Measurements from ENCODE around the gene BRCA1. TPM values are rescaled to one million over a fixed set of nuclear protein-coding genes. Genes with fewer than 3 reads are reported as not detected.

BRCA1 gene
- total RNA-seq: 0.85 TPM

DNA sequence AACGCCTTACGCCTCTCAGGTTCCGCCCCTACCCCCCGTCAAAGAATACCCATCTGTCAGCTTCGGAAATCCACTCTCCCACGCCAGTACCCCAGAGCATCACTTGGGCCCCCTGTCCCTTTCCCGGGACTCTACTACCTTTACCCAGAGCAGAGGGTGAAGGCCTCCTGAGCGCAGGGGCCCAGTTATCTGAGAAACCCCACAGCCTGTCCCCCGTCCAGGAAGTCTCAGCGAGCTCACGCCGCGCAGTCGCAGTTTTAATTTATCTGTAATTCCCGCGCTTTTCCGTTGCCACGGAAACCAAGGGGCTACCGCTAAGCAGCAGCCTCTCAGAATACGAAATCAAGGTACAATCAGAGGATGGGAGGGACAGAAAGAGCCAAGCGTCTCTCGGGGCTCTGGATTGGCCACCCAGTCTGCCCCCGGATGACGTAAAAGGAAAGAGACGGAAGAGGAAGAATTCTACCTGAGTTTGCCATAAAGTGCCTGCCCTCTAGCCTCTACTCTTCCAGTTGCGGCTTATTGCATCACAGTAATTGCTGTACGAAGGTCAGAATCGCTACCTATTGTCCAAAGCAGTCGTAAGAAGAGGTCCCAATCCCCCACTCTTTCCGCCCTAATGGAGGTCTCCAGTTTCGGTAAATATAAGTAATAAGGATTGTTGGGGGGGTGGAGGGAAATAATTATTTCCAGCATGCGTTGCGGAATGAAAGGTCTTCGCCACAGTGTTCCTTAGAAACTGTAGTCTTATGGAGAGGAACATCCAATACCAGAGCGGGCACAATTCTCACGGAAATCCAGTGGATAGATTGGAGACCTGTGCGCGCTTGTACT, at the start of gene BRCA1:
TSS of gene BRCA1 (minus strand) at position 232 of the 834 bp plus-strand sequence. CDS start 1,268 bp downstream, outside the sequence.
- H3K4me3 ChIP-seq: peak within 1 kb of the TSS; percentile 69 to 76
- H3K4me1 ChIP-seq: peaks cover 0 to 25% of the 10 kb centered on the region in 2 donors
- DNase-seq (ENCODE audit: low spot score in 2 of 2): peak; percentile 92 to 97
- no peaks in the 10 kb centered on the region for H3K9me3 ChIP-seq
- TF ChIP-seq, protein P1, sequence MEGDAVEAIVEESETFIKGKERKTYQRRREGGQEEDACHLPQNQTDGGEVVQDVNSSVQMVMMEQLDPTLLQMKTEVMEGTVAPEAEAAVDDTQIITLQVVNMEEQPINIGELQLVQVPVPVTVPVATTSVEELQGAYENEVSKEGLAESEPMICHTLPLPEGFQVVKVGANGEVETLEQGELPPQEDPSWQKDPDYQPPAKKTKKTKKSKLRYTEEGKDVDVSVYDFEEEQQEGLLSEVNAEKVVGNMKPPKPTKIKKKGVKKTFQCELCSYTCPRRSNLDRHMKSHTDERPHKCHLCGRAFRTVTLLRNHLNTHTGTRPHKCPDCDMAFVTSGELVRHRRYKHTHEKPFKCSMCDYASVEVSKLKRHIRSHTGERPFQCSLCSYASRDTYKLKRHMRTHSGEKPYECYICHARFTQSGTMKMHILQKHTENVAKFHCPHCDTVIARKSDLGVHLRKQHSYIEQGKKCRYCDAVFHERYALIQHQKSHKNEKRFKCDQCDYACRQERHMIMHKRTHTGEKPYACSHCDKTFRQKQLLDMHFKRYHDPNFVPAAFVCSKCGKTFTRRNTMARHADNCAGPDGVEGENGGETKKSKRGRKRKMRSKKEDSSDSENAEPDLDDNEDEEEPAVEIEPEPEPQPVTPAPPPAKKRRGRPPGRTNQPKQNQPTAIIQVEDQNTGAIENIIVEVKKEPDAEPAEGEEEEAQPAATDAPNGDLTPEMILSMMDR (IDR thresholded peaks at IDR 0.05): no peak
- intact Hi-C loops (cut with DNase I): loop anchor here (1.0 to 2.0 kb wide), 4 partner anchors 41 to 127 kb away; partner anchors contain the start of genes RND2 and RPL27
- H3K36me3 ChIP-seq: no peaks in the 10 kb centered on the region
- no peaks in the 10 kb centered on the region for H3K27me3 ChIP-seq
- H3K27ac ChIP-seq: peak within 1 kb of the TSS; percentile 73 to 87

GRCh38 chr17:43171586-43172487, 46.7 kb upstream of the BRCA1 start:
- Histone ChIP-seq H3K4me3 (peak overlapping the region; percentile 76 to 82), H3K9me3 (no peaks in the 10 kb centered on the region), H3K27me3 (no peaks in the 10 kb centered on the region), H3K4me1 (peaks cover 0 to 50% of the 10 kb centered on the region in 2 donors), H3K27ac (peak overlapping the region; percentile 97 to 99), H3K36me3 (peaks cover 0 to 4% of the 10 kb centered on the region in 2 donors)
- peak in 1 of 2 donors; percentile 70 for DNase-seq (ENCODE audit: low spot score in 2 of 2)
- intact Hi-C loops (cut with DNase I): loop anchor here (1.0 to 2.0 kb wide), 2 partner anchors 79 to 151 kb away; no protein-coding TSS in a partner anchor
- TF ChIP-seq, protein P1 (IDR thresholded peaks at IDR 0.05): peak in 2 of 3 experiments; percentile 11 to 24

- Histone ChIP-seq H3K27ac (peak within 1 kb of the TSS; percentile 97 to 99), H3K27me3 (no peaks in the 10 kb centered on the region), H3K9me3 (no peaks in the 10 kb centered on the region), H3K4me1 (peaks cover 0 to 41% of the 10 kb centered on the region in 2 donors), H3K36me3 (no peaks in the 10 kb centered on the region), H3K4me3 (peak within 1 kb of the TSS; percentile 76 to 82)
- DNase-seq (ENCODE audit: low spot score in 2 of 2): peak; percentile 95 to 98
- intact Hi-C loops (cut with DNase I): loop anchor here (1.0 to 2.0 kb wide), 4 partner anchors 46 to 150 kb away; partner anchors contain the start of gene BRCA1
- TF ChIP-seq, protein P1 (IDR thresholded peaks at IDR 0.05): no peak
Observed at GRCh38 chr17:43170766-43171585, 45.8 kb upstream of the BRCA1 start, which contains the start of gene NBR1. NBR1 (plus strand) TSS chr17:43171214; CDS start chr17:43175800, 4,586 bp downstream.

DNA sequence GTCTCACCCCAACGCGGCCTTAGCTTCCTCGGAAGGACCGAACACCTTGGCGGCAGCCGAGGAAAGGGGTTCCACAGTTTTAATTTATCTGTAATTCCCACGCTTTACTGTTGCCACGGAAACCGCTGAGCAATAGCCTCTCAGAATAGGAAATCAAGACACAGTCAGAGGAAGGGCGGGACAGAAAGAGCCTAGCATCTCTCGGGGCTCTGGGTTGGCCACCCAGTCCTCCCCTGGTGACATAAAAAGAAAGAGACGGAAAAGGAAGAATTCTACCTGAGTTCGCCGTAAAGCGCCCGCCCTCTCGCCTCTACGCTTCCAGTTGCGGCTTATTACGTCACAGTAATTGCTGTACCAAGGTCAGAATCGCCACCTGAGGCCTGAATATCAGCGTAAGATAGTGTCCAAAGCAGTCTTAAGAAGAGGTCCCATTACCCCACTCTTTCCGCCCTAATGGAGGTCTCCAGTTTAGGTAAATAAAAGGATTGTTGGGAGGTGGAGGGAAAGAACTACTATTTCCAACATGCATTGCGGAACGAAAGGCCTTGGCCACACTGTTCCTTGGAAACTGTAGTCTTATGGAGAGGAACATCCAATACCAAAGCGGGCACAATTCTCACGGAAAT, 45.1 kb upstream of the BRCA1 start:
- TF ChIP-seq, protein P1 (IDR thresholded peaks at IDR 0.05): no peak
- peak; percentile 89 to 96 for DNase-seq (ENCODE audit: low spot score in 2 of 2)
- Histone ChIP-seq H3K36me3 (no peaks in the 10 kb centered on the region), H3K4me3 (peak overlapping the region; percentile 76 to 82), H3K27me3 (no peaks in the 10 kb centered on the region), H3K9me3 (no peaks in the 10 kb centered on the region), H3K27ac (peak overlapping the region; percentile 97 to 99), H3K4me1 (peaks cover 0 to 37% of the 10 kb centered on the region in 2 donors)
- intact Hi-C loops (cut with DNase I): loop anchor here (1.0 to 2.0 kb wide), 3 partner anchors 45 to 146 kb away; partner anchors contain the start of gene BRCA1
